Head of caudate nucleus (tissue), 42 donors: ENCODE measurements around the gene LAMC2.

Experiments
- DNase-seq, 42 donors: peaks; one replicate each; pipeline versions ENCODE4 v3.0.0 to v3.0.0-alpha.2; 2020 to 2021; ENCODE audit warnings: mixed read lengths in 7 of 42
- intact Hi-C: fragments of 100-400 bp; cut with DNase I; formaldehyde crosslinking; loops from one replicate; pipeline ENCODE4 v1.15.0; 2022

Gene LAMC2

GRCh38 chr1:183277821-183278738, 92.0 kb downstream of the LAMC2 start:
- no peak for DNase-seq
- intact Hi-C loops, result loop anchor here (10.0 kb wide), 1 partner anchor 267 kb away; no protein-coding TSS in a partner anchor

GRCh38 chr1:183278739-183279591, 92.9 kb downstream of the LAMC2 start:
- DNase-seq, result no peak
- intact Hi-C loops, result loop anchor here (10.0 kb wide), 1 partner anchor 266 kb away; no protein-coding TSS in a partner anchor

- intact Hi-C loops, result loop anchor here (5.0 to 10.0 kb wide), 2 partner anchors 192 to 265 kb away; partner anchors contain the start of gene SMG7
- no peak for DNase-seq
These were observed 93.8 kb downstream of the LAMC2 start for GRCh38 chr1:183279835-183280234.

GRCh38 chr1:183281039-183281438, 95.0 kb downstream of the LAMC2 start:
- intact Hi-C loops, result loop anchor here (5.0 kb wide), 1 partner anchor 191 kb away; the partner anchor contains the start of gene SMG7
- DNase-seq, result no peak

GRCh38 chr1:183281553-183282091, 95.6 kb downstream of the LAMC2 start:
- DNase-seq, result peak; percentile 47 to 95 (median 89)
- intact Hi-C loops, result loop anchor here (5.0 kb wide), 1 partner anchor 191 kb away; the partner anchor contains the start of gene SMG7

- DNase-seq, result no peak
- intact Hi-C loops, result loop anchor here (5.0 kb wide), 1 partner anchor 190 kb away; the partner anchor contains the start of gene SMG7
These were observed 96.2 kb downstream of the LAMC2 start for GRCh38 chr1:183282101-183282855.

- intact Hi-C loops, result loop anchor here (5.0 kb wide), 1 partner anchor 189 kb away; the partner anchor contains the start of gene SMG7
- no peak for DNase-seq
These were observed 97.2 kb downstream of the LAMC2 start for GRCh38 chr1:183283286-183283685.

- intact Hi-C loops, result loop anchor here (5.0 kb wide), 1 partner anchor 188 kb away; the partner anchor contains the start of gene SMG7
- no peak for DNase-seq
These were observed 98.0 kb downstream of the LAMC2 start for GRCh38 chr1:183284086-183284485.

GRCh38 chr1:183285256-183285655, 99.2 kb downstream of the LAMC2 start:
- no peak for DNase-seq
- intact Hi-C loops, result no loop called here

GRCh38 chr1:183285746-183286145, 99.7 kb downstream of the LAMC2 start:
- intact Hi-C loops, result no loop called here
- DNase-seq, result no peak

GRCh38 chr1:183287191-183287675, 101.2 kb downstream of the LAMC2 start:
- intact Hi-C loops, result no loop called here
- DNase-seq, result peak in 18 of 42 donors; percentile 9 to 60 (median 31)

GRCh38 chr1:183288583-183288982, 102.5 kb downstream of the LAMC2 start:
- intact Hi-C loops, result no loop called here
- no peak for DNase-seq

- intact Hi-C loops, result no loop called here
- peak in 6 of 42 donors; percentile 11 to 41 (median 28) for DNase-seq
These were observed 103.0 kb downstream of the LAMC2 start for GRCh38 chr1:183289051-183289496.

GRCh38 chr1:183290628-183291027, 104.6 kb downstream of the LAMC2 start:
- intact Hi-C loops, result no loop called here

GRCh38 chr1:183291216-183291762, 105.2 kb downstream of the LAMC2 start:
- intact Hi-C loops, result no loop called here
- no peak for DNase-seq

More at GRCh38 chr1:183290628-183291027, 104.6 kb downstream of the LAMC2 start:
- DNase-seq, result no peak

- intact Hi-C loops, result no loop called here
- DNase-seq, result peak in 5 of 42 donors; percentile 9 to 33 (median 29)
These were observed 105.9 kb downstream of the LAMC2 start for GRCh38 chr1:183291802-183292514.

- DNase-seq, result no peak
These were observed 107.2 kb downstream of the LAMC2 start for GRCh38 chr1:183293241-183293640.

More at GRCh38 chr1:183293241-183293640, 107.2 kb downstream of the LAMC2 start:
- intact Hi-C loops, result no loop called here
